AG10803 (cell line): ENCODE measurements around the gene NUDT22.

Source experiments
- DNase-seq: peaks from one replicate; pipeline ENCODE4 v3.0.0; 2010; ENCODE audit warnings: low read depth
- H3K4me3 ChIP-seq: 2 replicates; pipeline ENCODE4 v1.5.1; 2011; ENCODE audit warnings: mild to moderate bottlenecking, low read length, control low read depth
- TF ChIP-seq, protein P1 (sequence below): conservative IDR thresholded peaks from 2 replicates; pipeline ENCODE4 v1.5.1; 2011; ENCODE audit warnings: mild to moderate bottlenecking, low read length, control low read depth, inconsistent platforms

NUDT22 gene

DNA sequence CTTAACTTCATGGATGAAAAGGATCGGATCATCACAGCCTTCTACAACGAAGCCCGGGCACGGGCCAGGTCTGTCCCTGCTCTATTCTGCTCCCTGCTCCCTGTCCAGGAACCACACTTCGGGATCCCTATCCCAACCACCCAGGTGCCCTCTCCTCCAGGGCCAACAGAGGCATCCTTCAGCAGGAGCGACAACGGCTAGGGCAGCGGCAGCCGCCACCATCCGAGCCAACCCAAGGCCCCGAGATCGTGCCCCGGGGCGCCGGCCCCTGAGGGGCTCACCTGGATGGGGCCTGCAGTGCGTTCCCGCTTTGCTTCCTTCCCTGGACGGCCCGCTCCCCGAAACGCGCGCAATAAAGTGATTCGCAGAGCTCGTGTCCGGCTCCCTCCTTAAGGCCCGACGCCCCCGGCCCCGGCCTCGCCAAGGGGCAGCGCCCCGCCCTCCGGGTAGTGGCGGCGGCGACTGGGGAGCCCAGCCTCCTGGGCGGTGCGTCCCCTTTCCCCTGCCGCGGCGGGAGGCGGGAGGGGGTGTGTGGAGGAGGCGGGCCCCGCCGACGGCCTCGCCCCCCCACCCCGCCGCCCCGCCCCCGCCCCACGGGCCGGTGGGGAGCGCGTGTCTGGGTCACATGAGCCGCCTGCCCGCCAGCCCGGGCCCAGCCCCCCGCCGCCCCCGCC is 8.0 kb downstream of the NUDT22 start, which contains the start of gene VEGFB:
Gene VEGFB (plus strand): TSS at position 672 of the 674 bp plus-strand sequence. CDS start 250 bp downstream, outside the sequence.
- DNase-seq: no peak
- H3K4me3 ChIP-seq: peak within 1 kb of the TSS; percentile 65
- TF ChIP-seq, protein P1, sequence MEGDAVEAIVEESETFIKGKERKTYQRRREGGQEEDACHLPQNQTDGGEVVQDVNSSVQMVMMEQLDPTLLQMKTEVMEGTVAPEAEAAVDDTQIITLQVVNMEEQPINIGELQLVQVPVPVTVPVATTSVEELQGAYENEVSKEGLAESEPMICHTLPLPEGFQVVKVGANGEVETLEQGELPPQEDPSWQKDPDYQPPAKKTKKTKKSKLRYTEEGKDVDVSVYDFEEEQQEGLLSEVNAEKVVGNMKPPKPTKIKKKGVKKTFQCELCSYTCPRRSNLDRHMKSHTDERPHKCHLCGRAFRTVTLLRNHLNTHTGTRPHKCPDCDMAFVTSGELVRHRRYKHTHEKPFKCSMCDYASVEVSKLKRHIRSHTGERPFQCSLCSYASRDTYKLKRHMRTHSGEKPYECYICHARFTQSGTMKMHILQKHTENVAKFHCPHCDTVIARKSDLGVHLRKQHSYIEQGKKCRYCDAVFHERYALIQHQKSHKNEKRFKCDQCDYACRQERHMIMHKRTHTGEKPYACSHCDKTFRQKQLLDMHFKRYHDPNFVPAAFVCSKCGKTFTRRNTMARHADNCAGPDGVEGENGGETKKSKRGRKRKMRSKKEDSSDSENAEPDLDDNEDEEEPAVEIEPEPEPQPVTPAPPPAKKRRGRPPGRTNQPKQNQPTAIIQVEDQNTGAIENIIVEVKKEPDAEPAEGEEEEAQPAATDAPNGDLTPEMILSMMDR: no peak

DNA sequence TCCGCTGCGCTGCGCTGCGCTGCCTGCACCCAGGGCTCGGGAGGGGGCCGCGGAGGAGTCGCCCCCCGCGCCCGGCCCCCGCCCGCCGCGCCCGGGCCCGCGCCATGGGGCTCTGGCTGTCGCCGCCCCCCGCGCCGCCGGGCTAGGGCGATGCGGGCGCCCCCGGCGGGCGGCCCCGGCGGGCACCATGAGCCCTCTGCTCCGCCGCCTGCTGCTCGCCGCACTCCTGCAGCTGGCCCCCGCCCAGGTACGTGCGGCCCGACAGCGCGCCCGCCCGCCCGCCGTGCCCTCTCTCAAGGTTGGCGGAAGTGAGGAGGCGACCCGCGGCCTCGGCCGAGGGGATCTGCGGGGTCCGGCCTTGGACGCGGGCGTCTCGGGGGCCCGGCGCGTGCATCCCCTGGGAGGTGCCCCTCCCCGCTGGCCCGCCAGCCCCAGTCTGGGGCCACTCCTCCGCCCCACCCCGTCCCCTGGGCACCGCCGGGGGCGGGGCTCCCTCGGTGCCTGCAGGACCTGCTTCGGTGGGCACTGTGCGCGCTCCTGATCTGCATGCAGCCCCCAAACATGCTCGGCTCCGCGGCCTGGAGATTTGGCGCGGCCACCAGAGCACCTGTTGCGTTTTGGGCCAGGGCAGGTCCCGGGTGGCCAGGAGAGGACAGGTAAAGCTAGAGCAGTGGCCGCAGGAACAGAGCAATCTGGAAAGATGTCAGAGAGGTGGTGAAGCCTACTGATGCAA is 8.7 kb downstream of the NUDT22 start:
- DNase-seq: no peak
- TF ChIP-seq, protein P1: no peak
- peak overlapping the region; percentile 65 for H3K4me3 ChIP-seq

DNA sequence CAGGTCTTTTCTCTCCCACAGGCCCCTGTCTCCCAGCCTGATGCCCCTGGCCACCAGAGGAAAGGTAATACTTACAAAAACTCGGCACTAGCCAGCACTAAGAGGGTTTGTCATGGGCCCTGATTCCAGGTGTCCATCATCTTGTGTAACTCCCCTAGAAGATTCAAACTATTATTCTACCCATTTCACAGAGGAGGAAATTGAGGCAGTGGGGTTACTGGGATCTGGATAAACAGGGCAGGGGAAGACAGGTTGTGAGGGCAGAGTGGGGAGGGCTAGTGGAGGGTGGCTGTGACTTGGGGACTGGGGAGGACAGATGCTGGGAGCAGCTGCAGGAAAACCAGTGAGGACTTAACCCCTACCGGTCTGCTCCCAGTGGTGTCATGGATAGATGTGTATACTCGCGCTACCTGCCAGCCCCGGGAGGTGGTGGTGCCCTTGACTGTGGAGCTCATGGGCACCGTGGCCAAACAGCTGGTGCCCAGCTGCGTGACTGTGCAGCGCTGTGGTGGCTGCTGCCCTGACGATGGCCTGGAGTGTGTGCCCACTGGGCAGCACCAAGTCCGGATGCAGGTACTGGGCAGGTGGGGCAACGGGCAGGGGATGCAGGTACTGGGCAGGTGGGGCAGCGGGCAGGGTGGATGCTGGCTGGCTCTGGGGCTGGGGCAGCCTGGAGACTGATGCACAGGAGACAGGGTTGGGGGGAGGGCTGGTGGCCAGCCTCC is 9.5 kb downstream of the NUDT22 start:
- TF ChIP-seq, protein P1: no peak
- no peak for DNase-seq
- peak overlapping the region; percentile 65 for H3K4me3 ChIP-seq

DNA sequence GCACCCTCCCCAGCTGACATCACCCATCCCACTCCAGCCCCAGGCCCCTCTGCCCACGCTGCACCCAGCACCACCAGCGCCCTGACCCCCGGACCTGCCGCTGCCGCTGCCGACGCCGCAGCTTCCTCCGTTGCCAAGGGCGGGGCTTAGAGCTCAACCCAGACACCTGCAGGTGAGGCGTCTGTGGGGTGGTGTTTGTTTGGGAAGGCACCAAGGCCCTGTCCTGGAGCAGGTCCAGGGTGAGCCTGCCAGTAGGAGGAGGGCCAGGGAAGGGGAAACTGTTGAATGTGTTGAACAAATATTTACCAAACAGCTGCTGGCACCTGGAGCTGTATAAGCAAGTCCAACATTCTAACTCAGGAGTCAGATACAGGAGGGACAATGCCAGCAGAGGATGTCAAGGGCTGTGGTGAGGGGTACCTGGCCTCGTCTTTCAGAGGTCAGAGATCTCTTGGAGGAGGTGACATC is 11.4 kb downstream of the NUDT22 start:
- no peak for DNase-seq
- H3K4me3 ChIP-seq: no peak overlapping the region

DNA sequence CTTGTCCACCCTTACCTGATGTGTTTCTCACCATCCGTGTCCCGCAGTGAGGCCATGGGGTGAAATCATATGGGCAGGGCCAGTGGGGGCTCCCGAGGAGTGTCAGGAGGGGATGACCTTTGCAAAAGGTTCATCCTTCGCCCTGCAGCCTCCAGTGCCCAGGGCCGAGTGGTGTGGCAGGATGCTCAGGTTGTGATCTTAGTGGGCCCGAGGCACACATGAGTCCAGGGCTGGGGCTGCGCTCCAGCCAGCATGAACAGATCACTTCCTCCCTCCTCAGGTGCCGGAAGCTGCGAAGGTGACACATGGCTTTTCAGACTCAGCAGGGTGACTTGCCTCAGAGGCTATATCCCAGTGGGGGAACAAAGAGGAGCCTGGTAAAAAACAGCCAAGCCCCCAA is 12.0 kb downstream of the NUDT22 start:
- no peak overlapping the region for H3K4me3 ChIP-seq
- TF ChIP-seq, protein P1: no peak
- no peak for DNase-seq

More for the DNA sequence above, 11.4 kb downstream of the NUDT22 start:
- TF ChIP-seq, protein P1: no peak

DNA sequence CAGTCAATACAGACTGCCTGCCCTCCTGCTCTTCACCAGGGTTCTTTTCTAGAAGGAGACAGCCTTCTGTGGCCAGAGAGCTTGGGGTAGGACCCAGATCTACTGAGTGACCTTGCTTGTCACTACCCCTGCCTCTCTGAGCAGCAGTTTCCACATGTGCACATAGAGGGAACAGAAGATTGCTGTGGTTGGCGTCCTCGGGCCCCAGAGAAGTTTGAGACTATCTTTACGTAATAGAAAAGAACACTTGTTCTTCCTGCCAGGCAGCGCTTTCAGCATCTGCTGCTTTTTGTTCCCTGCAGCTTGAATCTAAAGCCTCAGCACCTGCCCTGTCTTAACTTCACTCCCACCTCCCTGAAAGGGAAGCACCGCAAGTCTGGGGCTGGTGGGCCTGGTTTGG is 12.9 kb downstream of the NUDT22 start:
- DNase-seq: no peak
- TF ChIP-seq, protein P1: no peak

More for the DNA sequence above, 12.9 kb downstream of the NUDT22 start:
- H3K4me3 ChIP-seq: no peak overlapping the region
